ENCODE measurements around the gene CCNQ.

CCNQ gene

DNA sequence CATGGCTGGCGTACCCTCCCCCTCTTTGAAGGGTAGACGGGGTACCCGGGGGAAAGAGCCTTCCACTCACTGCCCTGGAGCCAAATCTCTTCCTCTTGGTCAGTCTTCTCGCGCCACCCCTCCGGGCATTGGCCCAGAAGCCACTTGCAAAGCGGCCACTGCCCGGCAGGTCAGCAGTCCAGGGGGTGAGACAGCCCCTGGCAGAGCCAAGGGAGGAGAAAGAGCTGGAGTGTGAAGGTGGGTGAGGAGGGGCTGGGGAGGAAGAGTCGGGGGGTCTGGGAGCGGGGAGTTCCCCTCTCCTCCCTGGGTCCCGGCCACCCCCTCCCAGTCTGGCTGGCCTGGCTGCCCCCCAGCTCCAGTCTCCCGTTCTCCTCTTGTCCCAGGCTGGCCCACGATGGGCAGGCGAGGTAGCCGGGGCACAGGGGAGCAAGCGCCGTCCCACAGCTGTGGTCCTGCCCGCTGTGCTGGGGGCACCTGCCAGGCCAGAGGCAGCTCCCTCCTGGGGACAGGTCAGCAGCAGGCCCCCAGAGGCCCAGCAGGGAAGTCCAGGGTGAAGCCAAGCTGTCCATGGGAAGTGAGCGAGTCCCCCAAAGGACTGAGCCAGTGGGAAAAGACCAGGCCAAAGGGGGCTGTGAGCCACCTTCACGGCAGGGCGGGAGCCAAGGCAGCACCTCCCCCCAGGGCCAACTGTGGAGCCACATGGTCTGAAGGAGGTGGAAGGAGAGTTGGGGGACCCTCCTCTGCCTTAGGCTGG lies 26.5 kb upstream of the CCNQ start:
- no peak overlapping the region for H3K4me3 ChIP-seq (replicated peaks; ENCODE audit: low read depth, low read length)
- DNase-seq (ENCODE audit: low read depth) = no peak
- TF ChIP-seq, protein P1, sequence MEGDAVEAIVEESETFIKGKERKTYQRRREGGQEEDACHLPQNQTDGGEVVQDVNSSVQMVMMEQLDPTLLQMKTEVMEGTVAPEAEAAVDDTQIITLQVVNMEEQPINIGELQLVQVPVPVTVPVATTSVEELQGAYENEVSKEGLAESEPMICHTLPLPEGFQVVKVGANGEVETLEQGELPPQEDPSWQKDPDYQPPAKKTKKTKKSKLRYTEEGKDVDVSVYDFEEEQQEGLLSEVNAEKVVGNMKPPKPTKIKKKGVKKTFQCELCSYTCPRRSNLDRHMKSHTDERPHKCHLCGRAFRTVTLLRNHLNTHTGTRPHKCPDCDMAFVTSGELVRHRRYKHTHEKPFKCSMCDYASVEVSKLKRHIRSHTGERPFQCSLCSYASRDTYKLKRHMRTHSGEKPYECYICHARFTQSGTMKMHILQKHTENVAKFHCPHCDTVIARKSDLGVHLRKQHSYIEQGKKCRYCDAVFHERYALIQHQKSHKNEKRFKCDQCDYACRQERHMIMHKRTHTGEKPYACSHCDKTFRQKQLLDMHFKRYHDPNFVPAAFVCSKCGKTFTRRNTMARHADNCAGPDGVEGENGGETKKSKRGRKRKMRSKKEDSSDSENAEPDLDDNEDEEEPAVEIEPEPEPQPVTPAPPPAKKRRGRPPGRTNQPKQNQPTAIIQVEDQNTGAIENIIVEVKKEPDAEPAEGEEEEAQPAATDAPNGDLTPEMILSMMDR (IDR thresholded peaks at IDR 0.05; ENCODE audit: low read length, missing control alignments) = no peak

DNA sequence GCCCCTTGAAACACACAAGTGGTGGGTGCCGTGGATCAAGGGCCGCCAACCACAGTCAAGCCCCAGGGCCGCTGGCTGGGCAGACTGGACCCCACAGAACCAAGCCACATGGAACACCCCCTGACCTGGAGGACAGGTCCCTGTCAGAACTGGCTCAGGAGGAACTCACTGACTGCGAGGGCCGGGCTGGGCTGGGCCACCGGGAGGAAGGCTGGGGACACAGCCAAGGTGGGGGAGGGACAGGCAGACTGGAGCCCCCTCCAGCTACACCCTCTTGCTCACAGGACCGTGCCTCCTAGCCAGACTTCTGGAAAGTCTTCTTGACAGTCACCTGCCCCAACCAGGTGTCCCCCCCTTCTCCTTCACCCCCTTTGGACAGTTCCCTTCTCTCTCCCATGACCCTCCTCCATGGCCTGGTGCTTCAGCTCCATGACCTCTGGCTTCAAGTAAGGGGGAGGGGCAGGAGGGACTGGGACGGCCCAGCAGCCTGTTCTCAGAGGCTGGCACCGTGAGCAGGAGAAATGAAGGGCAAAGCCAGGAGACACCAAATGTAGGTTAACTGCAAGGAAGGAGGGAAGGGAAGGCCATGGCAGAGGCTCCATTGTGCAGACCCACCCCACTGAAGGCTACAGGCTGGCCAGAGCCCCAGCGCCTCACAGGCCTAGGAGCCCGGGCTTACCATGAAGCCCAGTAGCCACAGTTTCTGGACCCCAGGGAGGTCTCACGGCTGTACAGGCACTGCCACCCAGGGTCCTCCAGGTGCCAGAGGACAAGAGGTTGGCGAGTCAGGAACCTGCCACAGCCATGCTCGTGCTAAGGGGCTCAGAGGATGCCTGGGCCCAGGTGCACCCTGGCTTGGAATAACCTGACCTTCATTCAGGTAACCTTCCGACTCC lies 25.5 kb upstream of the CCNQ start:
- H3K4me3 ChIP-seq (replicated peaks; ENCODE audit: low read depth, low read length) = no peak overlapping the region

DNA sequence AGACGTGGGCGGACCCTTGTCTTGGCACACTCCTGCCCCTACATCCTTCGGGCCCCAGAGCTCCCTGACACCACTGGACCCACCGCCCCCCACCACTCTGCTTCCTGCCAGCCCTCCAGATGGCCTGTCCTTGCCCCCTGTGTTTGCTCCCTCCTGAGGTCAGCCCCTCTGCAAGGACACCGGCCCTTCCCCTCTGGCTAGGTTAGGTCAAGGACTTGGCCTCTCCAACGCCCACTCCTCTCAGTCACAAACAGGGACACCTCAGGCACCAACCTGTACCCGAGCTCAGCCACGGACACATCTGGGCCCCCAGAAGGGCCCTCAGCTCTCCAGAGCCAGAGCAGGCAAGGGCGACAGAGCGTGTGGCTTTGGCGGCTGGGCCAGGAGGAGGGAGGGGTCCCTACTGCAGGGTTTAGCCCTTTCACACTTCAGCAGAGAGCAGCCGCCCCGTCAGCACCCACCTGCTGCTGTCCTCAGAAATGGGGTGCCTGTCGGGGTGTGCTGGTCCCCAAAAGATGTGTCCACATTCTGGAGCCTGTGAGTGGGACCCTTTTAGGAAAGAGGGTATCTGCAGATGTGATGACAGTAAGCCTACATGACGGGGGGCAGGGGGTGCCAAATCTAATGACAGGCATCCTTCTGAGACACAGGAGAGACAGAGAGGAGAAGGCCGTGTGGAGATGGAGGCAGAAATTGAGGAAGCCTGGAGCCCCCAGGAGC lies 24.5 kb upstream of the CCNQ start:
- no peak overlapping the region for H3K4me3 ChIP-seq (replicated peaks; ENCODE audit: low read depth, low read length)
- DNase-seq (ENCODE audit: low read depth) = no peak
- TF ChIP-seq, protein P1 (IDR thresholded peaks at IDR 0.05; ENCODE audit: low read length, missing control alignments) = no peak

More for the DNA sequence above, 25.5 kb upstream of the CCNQ start:
- TF ChIP-seq, protein P1 (IDR thresholded peaks at IDR 0.05; ENCODE audit: low read length, missing control alignments) = no peak
- DNase-seq (ENCODE audit: low read depth) = no peak

DNA sequence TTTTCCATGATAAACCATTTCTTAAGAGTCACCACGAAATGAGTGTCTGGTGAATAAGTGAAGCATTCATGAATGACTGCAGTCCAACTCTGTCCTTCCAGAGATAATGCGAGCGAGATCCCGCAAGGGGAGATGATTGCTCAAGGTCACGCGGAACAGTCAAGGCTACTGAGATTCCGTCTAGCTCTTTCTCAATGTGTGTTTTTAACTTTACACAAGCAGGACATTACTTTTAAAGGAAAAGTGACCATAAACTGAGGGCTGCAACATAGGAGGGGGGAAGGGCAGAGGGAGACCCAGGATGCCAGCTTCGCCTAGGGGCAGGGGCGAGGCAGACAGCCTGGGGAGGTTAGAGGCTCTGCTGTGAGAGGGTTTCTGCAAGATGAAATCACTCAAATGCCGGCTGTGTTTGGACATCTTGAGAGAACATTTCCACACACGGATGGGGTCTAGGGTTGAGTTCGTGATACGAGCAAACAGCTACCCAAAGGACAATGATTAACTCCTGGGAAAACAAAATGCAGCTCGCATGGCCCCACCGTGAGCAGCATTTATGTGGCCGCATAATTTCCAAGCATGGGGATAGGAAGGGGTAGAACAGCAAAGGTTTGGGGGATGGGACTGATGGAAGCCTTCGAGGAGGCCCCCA lies 23.8 kb upstream of the CCNQ start:
- H3K4me3 ChIP-seq (replicated peaks; ENCODE audit: low read depth, low read length) = no peak overlapping the region
- DNase-seq (ENCODE audit: low read depth) = no peak
- TF ChIP-seq, protein P1 (IDR thresholded peaks at IDR 0.05; ENCODE audit: low read length, missing control alignments) = no peak

DNA sequence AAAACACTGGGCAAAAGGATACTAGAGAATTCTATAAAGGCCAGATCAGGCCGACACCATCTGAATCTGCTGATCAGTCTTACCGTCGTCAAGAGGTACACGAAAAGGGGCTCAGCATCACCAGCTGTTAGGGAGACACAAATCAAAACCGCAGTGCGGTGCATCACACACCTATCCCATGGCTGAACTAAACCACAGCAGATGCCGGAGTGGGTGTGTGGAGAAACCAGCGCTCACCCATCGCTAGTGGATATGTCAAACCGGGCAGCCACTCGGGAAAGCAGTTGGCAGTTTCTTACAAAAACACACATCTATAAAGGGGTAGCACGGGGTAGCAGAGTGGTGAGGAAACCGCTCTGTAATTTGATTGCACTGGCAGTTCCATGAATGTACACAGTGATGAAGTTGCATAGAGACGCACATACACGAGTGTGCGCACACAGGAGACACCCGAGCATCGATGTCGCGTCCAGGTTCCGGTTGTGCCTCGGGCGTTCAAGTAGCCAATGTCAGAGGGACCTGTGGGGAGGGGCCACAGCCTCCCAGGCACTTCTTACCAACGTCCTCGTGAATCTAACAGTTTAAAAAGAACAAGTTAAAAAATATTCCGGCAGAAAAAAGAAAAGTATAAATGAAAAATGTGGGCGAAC lies 23.1 kb upstream of the CCNQ start:
- TF ChIP-seq, protein P1 (IDR thresholded peaks at IDR 0.05; ENCODE audit: low read length, missing control alignments) = no peak
- DNase-seq (ENCODE audit: low read depth) = no peak
- H3K4me3 ChIP-seq (replicated peaks; ENCODE audit: low read depth, low read length) = no peak overlapping the region

GRCh38 chrX:153620576-153620975 lies 21.6 kb upstream of the CCNQ start:
- H3K4me3 ChIP-seq (replicated peaks; ENCODE audit: low read depth, low read length) = no peak overlapping the region
- DNase-seq (ENCODE audit: low read depth) = no peak
- TF ChIP-seq, protein P1 (IDR thresholded peaks at IDR 0.05; ENCODE audit: low read length, missing control alignments) = no peak

All from fibroblast of pulmonary artery (primary cell).